GM18861 (cell line): ENCODE data around the gene KIF2A.

Experiments used
- ATAC-seq: cut with Tn5 transposase; IDR thresholded peaks from one replicate; pipeline ENCODE4 v1.9.1; 2021; ENCODE audit not compliant: unreplicated experiment

Gene KIF2A

GRCh38 chr5:62374090-62374489 lies 68.1 kb downstream of the KIF2A start:
- ATAC-seq = no peak

GRCh38 chr5:62375627-62376026 lies 69.6 kb downstream of the KIF2A start:
- no peak for ATAC-seq

GRCh38 chr5:62376064-62376463 lies 70.1 kb downstream of the KIF2A start:
- no peak for ATAC-seq

GRCh38 chr5:62385131-62385530 lies 79.1 kb downstream of the KIF2A start:
- ATAC-seq = no peak

GRCh38 chr5:62385816-62386400 lies 79.9 kb downstream of the KIF2A start:
- ATAC-seq = no peak

- ATAC-seq = no peak
Observed at GRCh38 chr5:62386824-62387223, 80.8 kb downstream of the KIF2A start.

GRCh38 chr5:62395210-62395950 lies 89.4 kb downstream of the KIF2A start:
- no peak for ATAC-seq

- peak; percentile 93 for ATAC-seq
Observed at GRCh38 chr5:62403411-62404250, 97.6 kb downstream of the KIF2A start, which contains the start of gene DIMT1. Gene DIMT1, minus strand, starts transcription at chr5:62403905. Its CDS starts 133 bp downstream, at chr5:62403772.

GRCh38 chr5:62412549-62413329 lies 106.7 kb downstream of the KIF2A start, which contains the start of gene IPO11:
Gene IPO11, plus strand, starts transcription at chr5:62412763. Its CDS starts 24,517 bp downstream, at chr5:62437280.
- ATAC-seq = peak; percentile 98

- no peak for ATAC-seq
Observed at GRCh38 chr5:62413711-62414110, 107.7 kb downstream of the KIF2A start.

GRCh38 chr5:62418462-62419076 lies 112.6 kb downstream of the KIF2A start:
- no peak for ATAC-seq

GRCh38 chr5:62419609-62420008 lies 113.6 kb downstream of the KIF2A start:
- ATAC-seq = no peak

GRCh38 chr5:62421414-62421813 lies 115.4 kb downstream of the KIF2A start:
- ATAC-seq = no peak

- ATAC-seq = no peak
Observed at GRCh38 chr5:62424763-62425162, 118.8 kb downstream of the KIF2A start.

- no peak for ATAC-seq
Observed at GRCh38 chr5:62431735-62432620, 126.0 kb downstream of the KIF2A start.

GRCh38 chr5:62432621-62433064 lies 126.6 kb downstream of the KIF2A start:
- ATAC-seq = no peak
